HG03571 (cell line): ENCODE data around the gene RHEBL1.
"Not testable (repeated sequence)": the region's sequence is repeated elsewhere in the genome, so short reads cannot be mapped to it uniquely, and the experiment has no call there.

Experiments used
- ATAC-seq: cut with Tn5 transposase; IDR thresholded peaks from one replicate; pipeline ENCODE4 v1.9.1; 2021; ENCODE audit not compliant: unreplicated experiment

Gene RHEBL1

DNA sequence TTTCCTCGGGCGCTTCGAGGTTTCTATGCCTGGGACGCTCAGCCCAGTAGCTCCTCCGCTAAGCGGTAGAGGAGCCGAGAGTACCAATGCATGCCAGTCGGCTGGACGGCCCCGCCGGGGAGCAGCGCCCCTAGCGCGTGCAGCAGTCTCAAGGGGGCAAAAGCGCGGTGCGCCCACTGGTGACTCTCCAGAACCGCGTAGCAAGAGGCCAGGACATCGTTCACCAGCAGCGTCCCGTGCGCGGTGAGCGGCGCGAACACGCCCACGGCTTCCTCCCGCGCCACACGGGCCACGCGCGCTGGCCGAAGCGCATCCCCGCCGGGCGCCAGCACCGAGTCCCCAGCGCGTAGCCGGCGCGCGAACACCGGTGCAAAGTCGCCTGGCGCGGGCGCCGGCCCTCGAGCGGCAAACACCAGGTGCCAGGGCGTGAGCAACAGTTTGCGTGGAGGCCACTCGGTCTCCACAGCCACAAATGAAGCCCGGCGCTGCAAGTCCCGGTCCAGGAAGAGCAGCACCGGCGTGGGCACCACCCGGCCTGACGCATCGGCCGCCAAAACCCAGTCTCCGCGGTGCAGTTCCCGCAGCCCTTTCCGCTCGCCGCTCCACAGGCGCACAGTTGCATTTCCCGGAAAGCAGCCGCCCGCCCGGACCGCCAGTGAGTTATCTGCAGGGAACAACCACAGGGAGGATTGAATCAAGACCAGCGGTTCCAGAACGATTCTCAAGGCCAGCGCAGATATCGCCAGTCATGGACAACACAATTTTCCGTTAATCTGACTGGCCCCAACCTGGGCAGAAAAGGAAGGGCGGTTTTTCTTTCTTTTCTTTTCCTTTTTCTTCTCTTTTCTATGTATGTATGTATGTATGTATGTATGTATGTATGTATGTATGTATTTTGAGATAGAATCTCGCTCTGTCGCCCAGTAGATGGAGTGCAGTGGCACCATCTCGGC lies 20.3 kb upstream of the RHEBL1 start:
- no peak for ATAC-seq

- ATAC-seq: no peak
Measured at GRCh38 chr12:49088932-49089330, 19.2 kb upstream of the RHEBL1 start.

- peak; percentile 76 for ATAC-seq
Measured at GRCh38 chr12:49088150-49088931, 18.6 kb upstream of the RHEBL1 start.

DNA sequence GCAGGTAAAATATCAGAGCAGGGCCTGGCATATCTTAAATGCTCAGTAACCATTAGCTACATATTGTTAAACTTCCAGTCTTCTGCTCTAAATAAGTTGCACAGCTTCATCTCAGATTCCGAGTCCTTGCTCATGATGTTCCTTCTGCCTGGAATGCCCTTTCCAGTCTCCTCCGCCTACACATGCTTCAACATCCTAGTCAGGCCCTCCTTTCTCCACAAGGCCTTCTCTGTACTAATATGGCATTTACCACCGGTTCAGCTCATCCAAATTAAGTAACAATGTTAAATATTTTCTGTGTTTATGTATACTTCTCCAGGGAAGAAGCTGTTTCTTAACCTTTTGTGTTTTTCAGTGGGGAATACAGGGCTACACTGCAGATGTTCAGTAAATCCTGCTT lies 16.3 kb upstream of the RHEBL1 start:
- ATAC-seq: no peak

- ATAC-seq: no peak
Measured at GRCh38 chr12:49084438-49084837, 14.7 kb upstream of the RHEBL1 start.

GRCh38 chr12:49079793-49080192 lies 10.0 kb upstream of the RHEBL1 start:
- ATAC-seq: no peak

- ATAC-seq: no peak
Measured at GRCh38 chr12:49070971-49071370, 1.2 kb upstream of the RHEBL1 start.

- no peak for ATAC-seq
Measured at GRCh38 chr12:49068879-49069506, 786 bp downstream of the RHEBL1 start.

- ATAC-seq: no peak
Measured at GRCh38 chr12:49066120-49066519, 3.7 kb downstream of the RHEBL1 start.

DNA sequence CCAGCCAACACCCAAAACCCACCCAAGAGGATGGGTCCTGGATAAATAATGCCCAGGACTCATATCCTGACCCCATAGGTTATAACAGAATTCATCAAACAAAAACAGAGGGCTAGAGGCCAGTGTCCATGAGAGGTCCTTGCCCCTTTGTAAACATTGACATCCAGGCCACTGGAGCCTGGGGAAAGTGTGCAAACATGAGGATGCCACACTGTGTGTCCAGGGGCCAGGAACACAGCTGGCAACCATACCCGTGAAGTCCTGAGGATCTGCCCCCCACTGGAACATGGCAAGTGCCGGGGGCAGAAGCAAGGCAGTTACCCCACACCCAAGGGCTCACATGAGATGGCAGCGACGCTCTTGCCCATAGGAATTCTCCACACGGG lies 5.0 kb downstream of the RHEBL1 start:
- ATAC-seq: no peak

DNA sequence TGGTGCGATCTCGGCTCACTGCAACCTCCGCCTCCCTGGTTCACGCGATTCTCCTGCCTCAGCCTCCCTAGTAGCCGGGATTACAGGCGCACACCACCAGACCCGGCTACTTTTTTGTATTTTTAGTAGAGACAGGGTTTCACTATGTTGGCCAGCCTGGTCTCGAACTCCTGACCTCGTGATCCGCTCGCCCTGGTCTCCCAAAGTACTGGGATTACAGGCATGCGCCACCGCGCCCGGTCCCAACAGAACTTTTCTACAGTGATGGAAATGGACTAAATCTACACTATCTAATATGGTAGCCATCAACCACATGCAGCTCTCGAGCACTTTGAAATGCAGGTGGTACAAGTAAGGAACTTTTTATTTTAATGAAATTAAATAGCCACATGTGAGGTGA lies 7.9 kb downstream of the RHEBL1 start:
- ATAC-seq: not testable (repeated sequence)

GRCh38 chr12:49061157-49061650 lies 8.6 kb downstream of the RHEBL1 start:
- no peak for ATAC-seq

DNA sequence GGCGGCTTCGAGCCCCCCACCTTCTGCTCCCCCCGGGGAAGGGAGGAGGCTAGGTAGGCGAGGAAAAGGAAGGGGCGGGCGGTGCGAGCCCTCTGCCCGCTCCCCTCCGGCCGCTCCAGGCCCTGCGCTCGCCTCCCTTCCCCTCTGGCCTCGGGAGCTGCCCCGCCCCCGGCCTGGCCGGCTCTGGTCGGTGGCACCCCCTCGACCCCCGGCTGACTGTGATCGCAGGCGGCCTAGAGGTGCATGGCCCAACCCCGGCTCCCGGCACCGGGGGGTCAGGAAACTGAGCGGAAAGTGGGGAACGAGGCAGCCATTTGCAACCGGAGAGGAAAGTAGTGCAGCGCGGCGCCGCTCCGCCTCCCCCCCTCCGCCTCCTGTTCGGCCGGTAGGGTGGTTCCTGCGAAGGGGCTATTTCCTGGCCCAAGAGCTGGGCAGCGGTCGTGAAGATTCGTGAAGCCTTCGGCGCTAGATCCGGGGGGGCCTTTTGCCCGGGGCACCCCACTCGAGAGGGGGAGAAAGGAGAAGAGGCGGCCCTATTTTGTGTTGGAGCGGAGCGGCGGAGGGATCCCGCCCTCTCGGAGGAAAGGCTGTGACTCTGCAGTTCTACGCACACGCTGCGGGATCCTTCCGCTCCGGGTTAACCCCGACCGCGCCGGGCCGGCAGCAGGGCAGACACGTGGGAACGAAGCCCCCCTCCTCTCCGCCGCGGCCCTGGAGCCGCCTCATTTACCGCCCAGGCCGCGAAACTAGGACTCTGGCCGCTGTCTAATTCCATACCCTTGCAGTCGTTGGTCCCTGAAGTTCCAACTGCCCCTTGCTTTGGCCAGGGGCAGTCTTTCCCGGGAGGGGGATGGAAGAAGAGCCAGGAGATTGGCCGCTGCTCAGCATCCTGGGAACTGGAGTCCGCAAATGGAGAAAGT lies 9.3 kb downstream of the RHEBL1 start, which contains the start of gene KMT2D:
KMT2D (minus strand) TSS at position 558 of the 920 bp plus-strand sequence. CDS start 5,470 bp downstream, outside the sequence.
- peak; percentile 45 for ATAC-seq

- peak; percentile 17 for ATAC-seq
Measured at GRCh38 chr12:49059299-49060171, 10.2 kb downstream of the RHEBL1 start.

DNA sequence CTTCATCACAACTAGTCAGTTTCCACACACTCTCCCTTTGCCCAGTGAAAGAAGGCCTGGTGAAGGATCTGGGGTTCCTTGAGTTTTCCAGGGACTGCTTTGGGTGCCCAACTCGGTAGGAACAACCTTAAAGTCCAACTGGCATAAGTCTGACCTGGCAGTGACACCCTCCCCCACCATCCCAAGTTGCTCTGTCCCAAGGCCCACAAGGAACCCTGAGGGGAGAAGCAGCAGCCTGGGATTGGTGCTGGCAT lies 10.8 kb downstream of the RHEBL1 start:
- no peak for ATAC-seq

DNA sequence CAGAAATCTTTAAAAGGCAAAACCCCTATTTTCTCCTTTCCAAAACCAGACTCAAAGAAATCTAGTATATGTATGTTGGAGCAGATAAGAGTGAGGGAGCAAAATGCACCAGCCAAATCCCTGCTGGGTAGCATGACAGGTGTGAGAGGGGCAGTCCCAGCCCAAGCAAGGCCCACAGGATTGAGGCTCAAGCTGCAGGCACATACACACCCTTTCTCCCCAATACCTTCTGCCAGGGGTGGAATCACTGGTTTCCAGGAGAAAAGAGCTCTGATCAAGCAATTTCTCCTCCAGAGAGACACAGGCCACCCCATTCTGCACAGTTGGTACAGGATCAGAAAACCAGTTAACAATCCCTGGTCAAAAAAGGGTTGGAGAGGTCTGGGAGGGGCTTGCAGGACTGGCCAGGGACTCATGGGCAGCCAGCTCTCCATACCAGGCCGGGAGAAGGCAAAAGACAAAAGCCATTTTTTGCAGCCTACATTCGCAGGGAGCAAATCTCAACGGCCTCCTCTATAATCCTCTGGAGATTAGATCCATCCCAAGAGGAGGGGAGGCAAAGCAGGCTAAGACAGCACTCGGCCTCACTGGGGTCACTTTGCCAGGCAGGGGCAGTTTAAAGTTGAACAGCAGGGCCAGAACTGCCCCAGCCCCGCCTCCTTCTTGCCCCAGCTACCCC lies 11.3 kb downstream of the RHEBL1 start:
- ATAC-seq: no peak

- no peak for ATAC-seq
Measured at GRCh38 chr12:49057888-49058287, 11.9 kb downstream of the RHEBL1 start.

DNA sequence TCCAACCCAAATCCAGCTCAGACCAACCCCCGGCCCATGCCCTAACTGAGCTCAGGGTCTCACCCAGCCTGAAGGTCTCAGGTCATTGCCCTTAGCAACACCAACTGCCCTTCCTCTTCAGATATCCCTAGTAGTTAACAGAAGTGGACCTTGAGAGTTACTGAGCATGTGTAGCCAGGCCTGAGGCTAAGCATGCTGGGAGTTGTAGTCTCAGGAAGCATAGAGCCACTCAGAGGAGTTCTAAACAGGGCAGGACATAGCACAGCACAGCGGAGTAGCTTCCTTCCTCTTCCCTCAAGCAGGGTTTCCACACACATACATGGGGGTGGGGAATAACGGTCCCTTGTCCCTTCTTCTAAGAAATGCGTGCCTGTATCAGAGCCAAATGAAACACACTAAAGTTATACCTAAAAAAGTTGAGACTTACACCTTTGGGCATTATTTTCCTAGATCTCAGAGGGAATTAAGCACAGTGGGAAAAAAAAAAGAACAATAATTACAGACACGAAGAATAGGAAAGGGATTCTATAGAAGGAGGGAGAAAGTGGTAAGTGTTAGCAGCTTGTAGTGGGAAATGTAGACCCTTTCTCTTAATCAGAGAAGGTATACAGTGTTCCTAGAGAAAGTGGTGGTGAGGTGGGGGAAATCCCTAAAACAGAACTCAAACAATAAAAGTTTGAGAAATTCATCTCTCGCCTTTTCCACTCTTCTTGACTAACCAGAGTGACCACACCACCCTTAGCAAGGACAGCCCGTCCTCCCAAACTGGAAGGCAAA lies 13.6 kb downstream of the RHEBL1 start:
- ATAC-seq: peak; percentile 53
